Stimulated activated CD4-positive, alpha-beta T cell treated with anti-CD3 and anti-CD28 coated beads, Interleukin-1b, Interleukin-23, amount 100 ng/mL, for 48 hours (primary cell): ENCODE results near the gene PTPN3.
"Not testable (repeated sequence)": the region's sequence is repeated elsewhere in the genome, so short reads cannot be mapped to it uniquely, and the experiment has no call there.

Experiments used
- DNase-seq: peaks from one replicate; pipeline ENCODE4 v3.0.0-alpha.2; 2020

Gene PTPN3, protein sequence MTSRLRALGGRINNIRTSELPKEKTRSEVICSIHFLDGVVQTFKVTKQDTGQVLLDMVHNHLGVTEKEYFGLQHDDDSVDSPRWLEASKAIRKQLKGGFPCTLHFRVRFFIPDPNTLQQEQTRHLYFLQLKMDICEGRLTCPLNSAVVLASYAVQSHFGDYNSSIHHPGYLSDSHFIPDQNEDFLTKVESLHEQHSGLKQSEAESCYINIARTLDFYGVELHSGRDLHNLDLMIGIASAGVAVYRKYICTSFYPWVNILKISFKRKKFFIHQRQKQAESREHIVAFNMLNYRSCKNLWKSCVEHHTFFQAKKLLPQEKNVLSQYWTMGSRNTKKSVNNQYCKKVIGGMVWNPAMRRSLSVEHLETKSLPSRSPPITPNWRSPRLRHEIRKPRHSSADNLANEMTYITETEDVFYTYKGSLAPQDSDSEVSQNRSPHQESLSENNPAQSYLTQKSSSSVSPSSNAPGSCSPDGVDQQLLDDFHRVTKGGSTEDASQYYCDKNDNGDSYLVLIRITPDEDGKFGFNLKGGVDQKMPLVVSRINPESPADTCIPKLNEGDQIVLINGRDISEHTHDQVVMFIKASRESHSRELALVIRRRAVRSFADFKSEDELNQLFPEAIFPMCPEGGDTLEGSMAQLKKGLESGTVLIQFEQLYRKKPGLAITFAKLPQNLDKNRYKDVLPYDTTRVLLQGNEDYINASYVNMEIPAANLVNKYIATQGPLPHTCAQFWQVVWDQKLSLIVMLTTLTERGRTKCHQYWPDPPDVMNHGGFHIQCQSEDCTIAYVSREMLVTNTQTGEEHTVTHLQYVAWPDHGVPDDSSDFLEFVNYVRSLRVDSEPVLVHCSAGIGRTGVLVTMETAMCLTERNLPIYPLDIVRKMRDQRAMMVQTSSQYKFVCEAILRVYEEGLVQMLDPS

GRCh38 chr9:109498195-109499092, at the start of gene PTPN3:
TSS of gene PTPN3 (minus strand) at chr9:109498307. CDS start at chr9:109463434, 34,873 bp downstream.
- no peak for DNase-seq

DNA sequence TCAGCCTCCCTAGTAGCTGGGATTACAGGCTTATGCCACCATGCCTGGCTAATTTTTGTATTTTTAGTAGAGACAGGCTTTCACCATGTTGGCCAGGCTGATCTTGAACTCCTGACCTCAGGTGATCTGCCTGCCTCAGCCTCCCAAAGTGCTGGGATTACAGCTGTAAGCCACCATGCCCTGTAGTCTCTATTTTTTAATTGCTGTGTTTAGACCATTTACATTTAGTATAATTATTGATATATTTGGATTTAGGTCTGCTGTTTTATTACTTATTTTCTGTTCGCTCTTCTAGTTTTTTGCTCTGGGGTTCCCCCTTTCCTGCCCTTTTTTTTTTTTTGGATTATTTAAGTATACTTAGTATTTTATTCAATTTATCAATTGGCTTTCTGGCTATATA, 46.8 kb upstream of the PTPN3 start:
- not testable (repeated sequence) for DNase-seq

GRCh38 chr9:109542922-109543321, 44.8 kb upstream of the PTPN3 start:
- no peak for DNase-seq

- DNase-seq, result no peak
These were observed 40.2 kb upstream of the PTPN3 start for GRCh38 chr9:109538346-109538745.

DNA sequence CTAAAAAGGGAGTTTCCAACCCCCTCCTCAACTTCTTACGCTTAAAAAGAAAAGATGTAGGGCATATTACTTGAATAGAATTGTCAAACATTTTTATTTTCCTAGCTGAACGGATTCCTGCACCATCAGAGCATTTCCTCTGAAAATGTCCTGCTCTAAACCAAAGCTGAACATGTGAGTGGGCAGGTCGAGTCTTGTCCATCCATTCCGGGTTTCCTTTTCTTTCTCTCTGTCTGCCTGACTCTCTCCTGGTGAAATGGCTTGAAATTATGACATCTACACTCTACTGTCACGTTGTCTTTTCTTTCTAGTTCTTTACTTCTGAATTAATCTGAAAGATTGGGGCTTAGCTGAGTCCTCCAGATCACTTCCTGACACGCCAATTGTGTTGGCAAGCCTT, 39.2 kb upstream of the PTPN3 start:
- no peak for DNase-seq

- DNase-seq, result no peak
These were observed 38.8 kb upstream of the PTPN3 start for GRCh38 chr9:109536859-109537258.

- DNase-seq, result no peak
These were observed 37.3 kb upstream of the PTPN3 start for GRCh38 chr9:109535365-109535764.

DNA sequence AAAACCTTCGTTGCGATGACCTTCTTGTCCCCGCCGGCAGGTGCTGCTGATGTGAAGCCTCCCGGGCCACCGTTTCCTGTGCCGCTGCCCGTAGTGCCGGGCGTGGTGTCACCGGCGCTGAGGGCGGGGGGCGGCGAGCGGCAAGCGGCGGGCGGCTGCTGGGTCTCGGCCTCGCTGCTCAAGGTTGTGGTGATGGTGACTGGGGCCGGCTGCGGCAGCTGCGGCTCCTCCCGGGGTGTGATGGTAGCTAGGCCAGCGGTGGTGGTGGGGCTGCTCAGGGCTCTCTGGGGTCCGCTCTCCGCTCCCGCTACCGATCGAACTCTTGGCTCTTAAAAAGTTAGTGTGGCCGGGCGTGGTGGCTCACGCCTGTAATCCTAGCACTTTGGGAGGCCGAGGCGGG, 36.0 kb upstream of the PTPN3 start:
- DNase-seq, result no peak

DNA sequence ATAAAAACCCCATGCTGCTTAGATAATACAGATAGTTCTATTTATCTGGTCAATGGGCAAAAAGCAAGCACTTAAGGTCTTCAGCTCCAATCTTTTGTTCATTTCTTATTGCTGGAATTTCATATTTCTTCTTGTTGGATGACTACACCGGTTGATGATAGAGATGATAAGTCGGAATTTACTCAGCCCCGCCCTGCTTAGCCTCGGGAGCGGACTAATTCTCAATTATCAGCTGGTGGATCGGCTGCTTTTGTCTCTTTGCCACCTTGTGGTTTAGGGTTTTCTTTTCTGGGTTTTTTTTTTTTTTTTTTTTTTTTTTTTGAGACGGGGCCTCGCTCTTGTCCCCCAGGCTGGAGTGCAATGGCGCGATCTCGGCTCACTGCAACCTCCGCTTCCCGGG, 34.5 kb upstream of the PTPN3 start:
- not testable (repeated sequence) for DNase-seq

- DNase-seq, result no peak
These were observed 24.0 kb upstream of the PTPN3 start for GRCh38 chr9:109522106-109522505.

GRCh38 chr9:109520475-109521132, 22.5 kb upstream of the PTPN3 start:
- DNase-seq, result peak; percentile 44

DNA sequence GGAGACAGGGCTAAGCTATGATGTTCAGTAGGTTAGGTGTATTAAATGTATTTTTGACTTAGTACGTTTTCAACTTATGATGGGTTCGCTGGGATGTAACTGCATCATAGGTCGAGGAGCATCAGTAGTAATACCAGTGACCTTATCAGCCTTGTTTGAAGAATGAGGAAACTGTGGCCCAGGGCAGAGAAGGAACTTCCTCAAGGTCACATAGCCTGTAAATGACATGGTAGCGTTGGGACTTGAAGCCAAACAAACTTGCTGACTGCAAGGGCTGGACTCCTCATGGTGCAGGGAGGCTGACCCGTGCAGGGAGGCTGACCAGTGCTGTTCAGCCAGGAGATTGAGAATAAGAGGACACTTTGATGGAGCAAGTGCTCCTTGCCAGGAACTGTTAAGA, 21.3 kb upstream of the PTPN3 start:
- no peak for DNase-seq

DNA sequence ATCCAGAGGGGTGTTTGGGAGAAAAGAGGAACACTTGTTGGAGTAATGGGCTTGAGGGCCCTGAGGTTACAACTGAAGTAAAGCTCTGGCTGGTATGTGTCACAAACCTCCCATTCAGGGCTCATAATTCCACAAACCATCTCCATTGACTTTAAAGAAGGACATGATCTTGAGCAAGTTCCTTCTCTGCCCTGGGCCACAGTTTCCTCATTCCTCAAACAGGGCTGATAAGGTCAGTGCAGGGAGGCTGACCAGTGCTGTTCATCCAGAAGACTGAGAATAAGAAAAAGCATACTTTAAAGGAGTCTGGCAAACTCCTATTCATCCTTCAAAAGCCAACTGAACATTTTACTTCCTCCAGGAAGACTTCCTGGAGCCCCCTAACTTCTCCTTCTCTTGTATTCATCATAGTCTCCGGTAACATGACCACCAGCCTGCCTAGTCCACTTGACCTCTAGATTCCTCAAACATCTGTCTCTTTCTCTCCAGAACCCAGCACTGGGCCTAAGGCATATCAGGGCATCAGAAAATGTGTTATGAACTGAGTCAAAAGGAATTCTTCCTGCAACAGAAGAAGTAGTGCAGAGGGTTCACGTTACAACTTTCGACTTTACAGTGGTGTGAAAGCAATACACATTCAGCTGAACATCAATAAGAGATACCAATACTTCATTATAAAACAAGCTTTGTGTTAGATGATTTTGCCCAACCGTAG, 20.7 kb upstream of the PTPN3 start:
- no peak for DNase-seq

DNA sequence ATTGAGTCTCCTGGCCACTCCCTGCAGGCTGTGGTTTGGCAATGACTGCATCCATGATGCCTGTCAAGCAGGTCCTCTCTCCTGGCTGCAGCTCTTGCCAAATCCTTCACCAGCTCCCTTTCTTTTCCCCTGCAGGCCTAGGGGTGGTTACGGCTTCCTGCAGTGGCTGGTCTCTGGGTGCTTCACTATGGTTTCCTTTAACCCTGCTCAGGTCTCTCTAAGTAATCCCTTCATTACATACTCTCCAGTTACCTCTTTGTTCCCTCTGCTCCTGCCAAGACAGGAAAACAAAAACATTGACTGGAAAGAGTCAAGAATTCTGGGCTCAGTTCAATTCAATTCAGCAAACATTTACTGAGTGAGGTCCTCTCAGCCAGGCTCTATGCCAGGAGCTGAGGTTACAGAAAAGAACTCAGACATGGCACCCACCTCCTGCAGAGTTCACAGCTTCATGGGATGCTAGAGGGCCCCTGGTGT, 19.8 kb upstream of the PTPN3 start:
- DNase-seq, result no peak

DNA sequence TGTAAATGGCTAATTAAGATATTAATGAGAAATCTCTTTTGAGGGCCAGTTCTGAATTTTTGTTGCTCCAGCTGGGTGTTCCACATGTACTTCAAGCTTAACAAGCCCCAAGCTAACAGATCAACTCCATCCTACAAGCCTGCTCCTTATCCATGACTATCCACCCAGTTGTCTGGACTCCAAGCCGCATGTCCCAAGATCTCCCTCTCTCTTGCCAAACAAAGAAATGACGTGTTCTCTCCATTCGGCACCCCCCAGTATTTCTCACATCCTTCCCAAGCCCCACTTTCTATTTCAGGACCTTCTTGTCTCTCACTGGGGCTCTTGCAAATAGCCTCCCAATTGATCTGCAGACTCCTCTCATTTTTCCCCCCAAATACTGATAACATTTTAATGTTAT, 15.8 kb upstream of the PTPN3 start:
- no peak for DNase-seq

GRCh38 chr9:109512170-109512756, 14.2 kb upstream of the PTPN3 start:
- no peak for DNase-seq

DNA sequence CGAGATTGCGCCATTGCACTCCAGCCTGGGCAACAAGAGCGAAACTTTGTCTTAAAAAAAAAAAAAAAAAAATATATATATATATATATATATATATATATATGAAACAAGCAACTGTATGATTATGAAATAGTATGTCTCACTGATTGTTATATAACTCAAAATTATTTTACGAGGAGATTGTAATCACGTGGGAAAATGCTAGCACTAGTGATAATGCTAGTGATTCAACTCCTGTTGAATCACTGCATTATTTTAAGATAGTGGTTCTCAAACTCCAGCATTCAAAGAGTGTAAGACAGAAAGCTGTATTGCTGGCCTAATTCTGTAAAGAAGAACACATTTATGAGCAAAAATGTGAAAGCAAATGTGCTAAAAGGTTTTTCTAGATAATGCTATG, 12.4 kb upstream of the PTPN3 start:
- no peak for DNase-seq

- not testable (repeated sequence) for DNase-seq
These were observed 11.9 kb upstream of the PTPN3 start for GRCh38 chr9:109510042-109510441.

GRCh38 chr9:109509611-109510010, 11.5 kb upstream of the PTPN3 start:
- no peak for DNase-seq

DNA sequence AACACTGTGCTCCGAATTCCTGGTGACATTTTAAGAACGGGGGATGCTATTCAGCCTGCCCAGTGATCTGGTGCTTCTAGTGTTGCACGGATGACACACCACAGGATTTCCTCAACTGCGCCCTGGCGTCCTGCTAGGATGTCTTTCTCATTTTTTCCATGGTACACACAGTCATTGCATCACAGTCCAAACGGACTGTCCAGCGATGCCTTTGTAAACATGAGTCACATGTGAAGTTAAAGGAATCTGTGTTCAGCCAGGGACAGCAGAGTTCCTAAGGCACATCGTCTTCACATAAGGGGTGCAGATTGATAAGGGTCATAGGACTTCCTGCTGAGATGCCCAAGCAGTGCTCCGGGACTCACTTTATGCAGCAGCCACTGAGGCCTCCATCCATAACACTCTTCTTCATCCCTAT, 9.3 kb upstream of the PTPN3 start:
- DNase-seq, result no peak

- DNase-seq, result no peak
These were observed 8.1 kb upstream of the PTPN3 start for GRCh38 chr9:109506097-109506712.
